Transverse colon (tissue), 4 donors: ENCODE data around the gene REX1BD. TPM values are rescaled to one million over a fixed set of nuclear protein-coding genes. Genes with fewer than 3 reads are reported as not detected.
A peak's percentile ranks its signal among the peaks of the same experiment; 100 is the strongest.

ENCODE experiments used
- DNase-seq: peaks from one replicate; pipeline ENCODE4 v3.0.0-alpha.2; 2019
- H3K27ac ChIP-seq, 4 donors: fragments of 200-600 bp; sonication (generic); 2 replicates each; pipeline ENCODE4 v1.5.1; 2016 to 2018; ENCODE audit warnings: inconsistent platforms in 4 of 4
- H3K27me3 ChIP-seq: fragments of 200-600 bp; sonication (generic); 2 replicates; pipeline ENCODE4 v1.5.1; 2017; ENCODE audit warnings: inconsistent platforms
- H3K36me3 ChIP-seq, 4 donors: fragments of 200-600 bp; sonication (generic); 2 replicates each; pipeline ENCODE4 v1.5.1; 2017 to 2019; ENCODE audit warnings: inconsistent platforms in 4 of 4
- H3K4me1 ChIP-seq, 4 donors: fragments of 200-600 bp; sonication (generic); 2 replicates each; pipeline ENCODE4 v1.5.1; 2017 to 2020; ENCODE audit warnings: inconsistent platforms in 4 of 4
- H3K4me3 ChIP-seq, 4 donors: fragments of 200-600 bp; sonication (generic); 1 replicate in 1 of 4; 2 replicates in 3 of 4; pipeline versions ENCODE4 v1.5.1 to v1.6.1; 2017 to 2019; ENCODE audit warnings: inconsistent platforms in 4 of 4
- H3K9me3 ChIP-seq, 2 donors: fragments of 200-600 bp; sonication (generic); 2 replicates each; pipeline ENCODE4 v1.5.1; 2017 to 2019; ENCODE audit warnings: inconsistent platforms in 2 of 2
- CTCF ChIP-seq, 5 experiments: fragments of 200-600 bp in 3 of 5; fragments of 450-650 bp in 2 of 5; sonication (generic) in 3 of 5; IDR thresholded peaks; 1 replicate in 2 of 5; 2 replicates in 3 of 5; pipeline ENCODE4 v1.5.1; 2016 to 2017; ENCODE audit warnings: antibody characterized with exemption in 5 of 5, inconsistent platforms in 3 of 5, mild to moderate bottlenecking in 2 of 5, moderate library complexity in 1 of 5
- EP300 ChIP-seq: sonication (generic); formaldehyde crosslinking; IDR thresholded peaks from one replicate; pipeline ENCODE4 v1.6.1; 2017; ENCODE audit warnings: antibody characterized with exemption, low read depth
- POLR2A ChIP-seq: fragments of 450-650 bp; IDR thresholded peaks from one replicate; pipeline ENCODE4 v1.6.1; 2016; ENCODE audit warnings: antibody characterized with exemption, mild to moderate bottlenecking, moderate library complexity
- POLR2AphosphoS5 ChIP-seq, 3 donors: sonication (generic); formaldehyde crosslinking; IDR thresholded peaks; one replicate each; pipeline ENCODE4 v1.6.1; 2016; ENCODE audit warnings: antibody characterized with exemption in 3 of 3
- WGBS, 2 donors: methylation state at CpG; one replicate each; pipeline ENCODE4 v1.1.5; 2018; ENCODE audit warnings: low coverage in 1 of 2; 5-methylcytosine and 5-hydroxymethylcytosine counted together
- in situ Hi-C, 4 donors: fragments of 200-750 bp; cut with MboI; loops; one replicate each; pipeline versions ENCODE4 v1.15.0 to v1.15.1; 2017; ENCODE audit warnings: low sequenced_read_pairs in 3 of 4, low pct_ligation_motif_present in 1 of 4, low pct_unique_long_range_greater_than_20kb in 1 of 4
- intact Hi-C: fragments of 100-400 bp; cut with DNase I; formaldehyde crosslinking; loops from one replicate; pipeline ENCODE4 v1.15.1; 2023; ENCODE audit warnings: low total_unique reads
- small RNA-seq, 4 donors: library from RNA; depleted of rRNA; stranded (forward); fragments of <200 nt; gene quantifications; one replicate each; pipeline ENCODE3, GENCODE V24; 2016
- total RNA-seq, 4 donors: library from RNA; depleted of rRNA; stranded (reverse); fragments of >200 nt; gene quantifications; one replicate each; pipeline ENCODE4 v1.1.0, GENCODE V29; 2016

Gene REX1BD
- total RNA-seq, 4 donors from 2014 or later: 75.1 to 171 (median 121) TPM

GRCh38 chr19:18637673-18638630, 49.4 kb downstream of the REX1BD start:
- no peaks in the 10 kb centered on the region for H3K27me3 ChIP-seq
- H3K27ac ChIP-seq: peak overlapping the region; percentile 88 to 89 (median 89)
- in situ Hi-C loops (no loop called here), intact Hi-C loops (loop anchor here (1.0 kb wide), 1 partner anchor 148 kb away; no protein-coding TSS in a partner anchor)
- 20 to 30% methylated on average over 2 to 3 of the region's 3 CpGs for WGBS, 2 donors
- TF ChIP-seq POLR2A: no peak
- TF ChIP-seq POLR2AphosphoS5 (IDR thresholded peaks at IDR 0.05): no peak
- no peak for TF ChIP-seq CTCF (IDR thresholded peaks at IDR 0.05)
- TF ChIP-seq EP300: no peak
- H3K9me3 ChIP-seq: no peaks in the 10 kb centered on the region
- H3K4me1 ChIP-seq: peaks cover 16 to 36% (median 25%) of the 10 kb centered on the region in 4 donors
- H3K36me3 ChIP-seq: no peaks in the 10 kb centered on the region
- H3K4me3 ChIP-seq: peak overlapping the region in 3 of 4 donors; percentile 82 to 90 (median 87)
- peak; percentile 61 for DNase-seq

GRCh38 chr19:18639706-18640243, 51.2 kb downstream of the REX1BD start:
- in situ Hi-C loops: no loop called here
- Histone ChIP-seq H3K27ac (no peak overlapping the region), H3K9me3 (no peaks in the 10 kb centered on the region), H3K27me3 (no peaks in the 10 kb centered on the region), H3K4me1 (peaks cover 16 to 38% (median 26%) of the 10 kb centered on the region in 4 donors), H3K36me3 (no peaks in the 10 kb centered on the region), H3K4me3 (no peak overlapping the region)
- TF ChIP-seq CTCF (IDR thresholded peaks at IDR 0.05): no peak
- no peak for TF ChIP-seq POLR2A
- no peak for TF ChIP-seq EP300
- TF ChIP-seq POLR2AphosphoS5 (IDR thresholded peaks at IDR 0.05): no peak
- no peak for DNase-seq
- WGBS, 2 donors: 69 to 78% methylated on average over 8 of the region's 8 CpGs
- intact Hi-C loops: no loop called here

Small RNA genes lying within 50 kb of the gene (small RNA-seq; reads per million reads assigned to genes)
- gene RN7SL155P: 0 reads per million in 4 donors

Other genes starting within 250 kb of the REX1BD start
- gene PGPEP1, start 248.2 kb upstream of the REX1BD start, total RNA-seq: 100 to 1,000 TPM in 1 of 4 donors, 10 to 100 TPM in 3; 59.7 to 110 (median 73.0) TPM
- 10 to 100 TPM; 36.3 to 77.0 (median 58.9) TPM for gene GDF15, start 202.6 kb upstream of the REX1BD start, total RNA-seq
- 1 to 10 TPM in 3 of 4 donors, not detected in 1; 3.3 to 4.9 (median 4.1) TPM for gene LRRC25, start 191.2 kb upstream of the REX1BD start, total RNA-seq
- gene SSBP4, start 169.4 kb upstream of the REX1BD start, total RNA-seq: 10 to 100 TPM in 3 of 4 donors, 1 to 10 TPM in 1; 9.4 to 40.4 (median 32.2) TPM
- gene ISYNA1, start 150.7 kb upstream of the REX1BD start, total RNA-seq: 10 to 100 TPM in 2 of 4 donors, 1 to 10 TPM in 2; 3.0 to 15.1 (median 8.8) TPM
- gene ELL, start 66.7 kb upstream of the REX1BD start, total RNA-seq: 10 to 100 TPM; 16.2 to 72.2 (median 18.0) TPM
- 100 to 1,000 TPM; 267 to 318 (median 275) TPM for gene FKBP8, start 45.2 kb upstream of the REX1BD start, total RNA-seq
- 100 to 1,000 TPM in 2 of 4 donors, 10 to 100 TPM in 2; 62.1 to 195 (median 98.0) TPM for gene KXD1, start 30.9 kb upstream of the REX1BD start, total RNA-seq
- 100 to 1,000 TPM; 421 to 735 (median 566) TPM for gene UBA52, start 16.9 kb upstream of the REX1BD start, total RNA-seq
- 10 to 100 TPM in 1 of 4 donors, 1 to 10 TPM in 3; 1.1 to 21.0 (median 6.1) TPM for gene CRLF1, start 18.0 kb downstream of the REX1BD start, total RNA-seq
- gene TMEM59L, start 24.1 kb downstream of the REX1BD start, total RNA-seq: 10 to 100 TPM in 2 of 4 donors, under 1 TPM in 2; 0.48 to 21.7 (median 8.6) TPM
- 10 to 100 TPM in 1 of 4 donors, 1 to 10 TPM in 3; 7.0 to 15.7 (median 7.6) TPM for gene KLHL26, start 48.2 kb downstream of the REX1BD start, total RNA-seq
- 10 to 100 TPM in 1 of 4 donors, 1 to 10 TPM in 3; 6.2 to 17.6 (median 7.7) TPM for gene CRTC1, start 94.9 kb downstream of the REX1BD start, total RNA-seq
- under 1 TPM in 2 of 4 donors, not detected in 2; 0.32 to 0.55 TPM for gene COMP, start 202.5 kb downstream of the REX1BD start, total RNA-seq
- 100 to 1,000 TPM in 1 of 4 donors, 10 to 100 TPM in 3; 84.2 to 153 (median 91.9) TPM for gene UPF1, start 243.2 kb downstream of the REX1BD start, total RNA-seq